Measurements from ENCODE around the gene GLCE.

Gene GLCE

DNA sequence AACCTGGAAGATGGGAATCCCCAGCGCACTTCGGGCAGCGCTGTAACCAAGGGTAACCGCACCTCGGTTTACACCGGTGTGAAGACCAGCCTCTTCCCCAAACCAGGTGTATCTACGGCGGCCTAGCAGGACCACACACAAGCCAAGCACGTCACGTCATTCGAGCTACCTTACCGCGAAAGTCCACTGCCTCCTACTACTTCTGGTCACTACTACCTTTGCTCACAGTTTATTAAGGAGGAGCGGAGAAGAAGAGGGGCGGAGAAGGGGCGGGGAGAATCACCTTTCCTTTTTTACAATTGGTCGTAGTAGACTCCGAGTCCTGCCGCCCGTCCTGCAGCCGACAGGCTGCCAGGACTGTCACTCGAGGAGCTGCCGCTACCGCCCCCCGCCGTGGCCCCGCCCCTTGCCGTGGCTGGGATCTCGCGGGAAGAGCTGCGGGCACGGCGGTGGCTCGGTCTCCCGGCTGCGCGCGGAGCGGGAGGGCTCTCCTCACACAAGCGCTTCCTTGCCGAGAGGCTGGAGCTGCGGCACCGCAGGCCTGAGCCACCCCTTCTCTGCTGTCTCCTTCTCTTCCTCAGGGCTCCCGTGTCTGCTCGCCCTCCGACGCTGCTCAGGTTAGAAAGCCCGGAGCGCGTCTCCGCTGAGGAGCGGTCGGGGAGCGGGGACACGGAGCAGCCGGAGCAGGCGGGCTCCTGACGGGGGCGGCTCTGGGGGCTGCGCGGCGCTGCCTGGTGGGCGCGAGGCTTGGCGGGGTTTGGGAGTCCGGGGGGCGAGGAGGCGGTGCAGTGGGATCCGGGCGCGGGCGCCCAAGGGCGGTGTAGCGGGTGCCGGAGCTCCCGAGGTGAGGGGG lies at the start of gene GLCE:
Gene GLCE (plus strand): TSS at position 495 of the 853 bp plus-strand sequence. CDS start 95,172 bp downstream, outside the sequence.
- peak; percentile 85 for DNase-seq (ENCODE audit: low read depth)

DNA sequence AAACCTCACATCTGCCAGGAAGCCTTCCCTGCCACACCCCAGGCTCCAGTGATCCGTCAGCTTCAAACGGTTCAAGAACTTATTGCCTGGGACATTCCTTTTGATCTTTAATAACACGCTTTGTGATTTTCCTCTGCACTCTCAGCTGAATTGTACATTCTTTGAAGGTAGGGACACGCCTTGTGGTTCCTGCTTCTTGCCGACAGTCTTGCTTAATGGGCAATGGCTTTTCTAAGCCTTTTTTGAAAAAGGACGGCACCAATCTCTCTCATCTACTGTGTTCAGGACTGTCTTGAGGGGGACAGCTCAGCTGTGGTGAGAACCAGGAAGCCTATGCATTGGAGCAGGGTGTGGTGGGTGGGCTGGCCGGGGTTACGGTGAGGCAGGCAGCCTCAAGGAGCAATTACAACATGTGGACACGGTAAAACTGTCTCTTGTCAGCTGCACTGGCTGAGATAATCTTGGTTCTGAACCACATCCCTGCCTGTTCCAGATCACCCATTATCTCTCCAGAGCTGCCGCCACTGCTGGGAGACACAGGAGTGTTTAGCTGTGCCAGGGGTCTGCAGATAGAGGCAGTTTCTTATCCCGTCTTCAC lies 46.0 kb upstream of the GLCE start:
- DNase-seq (ENCODE audit: low read depth): no peak

DNA sequence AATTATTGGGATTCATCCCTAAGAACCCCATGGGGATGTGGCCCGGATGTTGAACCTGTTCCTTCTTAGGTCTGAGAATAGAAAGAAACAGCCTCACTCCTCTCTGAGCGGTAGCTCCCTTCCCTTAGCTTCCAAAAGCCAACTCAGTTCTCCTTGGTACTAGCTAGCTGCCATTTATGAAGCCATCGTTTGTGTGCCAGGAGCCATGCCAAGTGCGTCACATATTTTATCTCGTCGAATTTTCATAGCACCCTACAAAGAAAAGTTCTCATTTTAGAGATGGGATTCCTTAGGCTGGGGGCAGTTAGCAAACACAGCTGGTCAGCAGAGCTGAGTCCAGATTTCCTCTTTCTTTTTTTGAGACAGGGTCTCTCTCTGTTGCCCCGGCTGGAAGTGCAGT lies 45.4 kb upstream of the GLCE start:
- DNase-seq (ENCODE audit: low read depth): no peak

DNA sequence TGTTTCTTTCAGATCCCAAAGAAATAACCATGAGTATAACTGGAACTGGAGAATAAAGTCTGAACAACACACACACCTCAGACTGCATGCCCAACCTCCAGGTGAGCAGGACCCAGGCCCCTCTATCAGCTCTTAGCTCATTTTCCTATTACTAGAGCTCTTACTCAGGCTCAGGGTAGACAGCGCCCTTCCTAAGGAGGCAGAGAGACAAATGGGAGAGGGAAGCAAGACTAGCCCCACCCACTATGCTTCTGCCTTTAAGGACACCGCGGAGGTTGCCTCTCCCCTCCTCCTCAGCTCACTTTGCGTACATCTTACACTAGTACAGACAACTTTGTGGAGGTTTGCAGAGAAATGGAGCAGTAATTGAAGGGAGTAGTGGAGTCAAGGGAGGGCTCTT lies 44.0 kb upstream of the GLCE start:
- DNase-seq (ENCODE audit: low read depth): no peak

DNA sequence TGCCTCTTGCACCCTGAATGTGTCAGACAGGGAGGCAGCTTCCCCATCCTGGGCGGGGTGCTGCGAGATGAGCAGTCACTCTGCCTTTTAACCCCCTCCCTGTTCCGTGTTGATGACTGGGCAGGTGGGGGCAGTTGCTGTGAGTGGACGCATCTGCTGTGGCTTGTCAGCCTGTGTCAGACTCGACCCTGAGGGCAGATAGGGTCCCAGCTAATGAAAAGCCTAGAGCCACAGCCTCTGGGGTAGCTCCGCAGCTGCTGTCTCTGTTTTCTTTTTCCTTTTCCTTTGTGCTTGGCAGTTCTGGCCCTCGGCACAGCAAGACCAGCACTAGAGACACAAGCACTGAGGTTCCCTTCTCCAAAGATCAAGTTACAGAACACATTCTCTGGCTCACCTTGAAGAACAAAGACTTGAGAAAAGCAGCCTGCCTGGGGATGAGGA lies 43.0 kb upstream of the GLCE start:
- DNase-seq (ENCODE audit: low read depth): no peak

DNA sequence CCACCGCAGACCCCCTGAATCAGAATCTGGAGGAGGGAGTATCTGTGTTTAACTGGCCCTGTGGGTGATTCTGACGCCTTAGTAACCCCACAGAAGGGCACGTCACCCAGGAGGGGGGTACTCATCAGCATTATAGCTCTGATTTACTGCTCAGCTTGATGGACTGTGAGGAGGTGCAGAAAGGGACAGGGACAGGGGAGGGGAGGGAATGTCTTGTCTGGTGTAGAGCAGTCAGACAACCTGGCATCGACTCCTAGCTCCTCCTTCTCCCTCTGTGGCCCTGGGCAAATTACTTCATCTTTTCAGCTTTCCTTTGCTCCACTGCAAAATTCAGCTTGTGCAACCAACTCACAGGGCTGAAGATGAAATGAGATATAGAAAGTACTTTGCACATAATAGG lies 42.3 kb upstream of the GLCE start:
- DNase-seq (ENCODE audit: low read depth): no peak

DNA sequence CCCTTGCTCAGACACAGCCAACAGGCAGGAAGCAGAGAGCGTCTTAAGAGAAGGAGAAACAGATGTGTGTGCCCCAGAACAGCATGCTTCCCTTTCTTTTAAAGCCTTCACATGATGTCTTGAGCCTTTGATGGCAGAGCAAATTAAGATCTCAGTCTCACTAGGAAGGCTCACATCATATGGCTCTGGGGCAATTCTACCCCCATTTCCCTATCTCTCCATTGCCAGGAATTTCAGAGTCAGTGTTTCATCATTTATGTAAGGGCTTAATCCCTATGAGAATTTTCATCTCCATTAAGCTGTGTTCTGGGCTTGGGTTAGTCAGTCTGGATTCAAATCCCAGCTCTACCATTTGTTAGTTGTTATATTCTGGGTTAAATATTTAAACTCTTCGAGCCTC lies 41.4 kb upstream of the GLCE start:
- no peak for DNase-seq (ENCODE audit: low read depth)

DNA sequence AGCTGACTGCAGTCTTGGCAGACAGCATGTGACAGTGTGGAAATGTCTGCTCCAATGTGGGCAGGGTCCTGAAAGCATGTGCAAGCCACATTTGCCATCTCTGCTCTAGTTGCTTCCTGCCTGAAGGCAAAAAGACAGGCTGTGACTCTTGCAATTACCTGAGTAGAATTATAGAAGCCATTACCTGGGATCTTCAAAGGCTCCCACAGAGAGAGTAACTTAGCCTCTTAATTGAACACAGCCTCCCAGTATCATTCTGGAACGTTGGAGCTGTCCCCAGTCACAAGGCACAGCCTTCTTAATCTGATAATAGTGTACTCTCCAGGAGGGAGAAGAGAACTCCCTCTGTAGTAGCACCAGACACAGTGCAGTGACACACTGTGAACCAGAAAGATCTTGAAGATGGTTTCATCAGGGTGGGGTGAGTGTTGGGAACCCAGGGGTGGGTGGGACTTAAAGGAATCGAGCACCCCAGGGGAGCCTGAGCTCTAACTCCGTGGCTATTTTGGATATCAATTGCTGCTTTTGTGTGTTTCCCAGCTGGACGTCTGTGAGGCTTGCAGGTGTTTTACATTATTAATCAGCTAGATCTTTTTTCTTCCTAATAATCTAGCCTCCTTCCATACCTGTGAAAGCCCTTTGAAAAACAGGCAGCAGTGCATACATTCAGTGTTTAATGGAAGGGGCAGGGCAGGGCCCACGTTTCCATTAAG lies 40.6 kb upstream of the GLCE start:
- DNase-seq (ENCODE audit: low read depth): no peak

DNA sequence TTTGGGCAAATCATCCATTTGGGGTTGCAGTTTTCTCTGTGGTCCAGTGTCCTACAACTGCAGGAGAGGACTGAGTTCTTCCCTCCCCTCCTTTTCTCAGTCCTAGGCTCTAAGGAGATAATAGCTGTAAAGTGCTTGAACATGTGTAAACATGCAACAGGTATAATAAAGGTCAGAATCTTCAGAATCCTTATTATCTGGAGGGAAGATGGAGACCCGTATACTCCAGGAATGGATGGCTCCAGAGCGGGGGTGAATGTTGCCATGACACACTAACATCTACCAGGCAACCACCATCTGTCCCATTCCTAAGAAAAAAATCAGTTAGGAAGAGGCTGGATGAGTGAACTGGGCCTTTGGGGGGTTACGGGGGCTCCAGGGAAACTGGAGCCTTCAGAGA lies 39.7 kb upstream of the GLCE start:
- DNase-seq (ENCODE audit: low read depth): no peak

DNA sequence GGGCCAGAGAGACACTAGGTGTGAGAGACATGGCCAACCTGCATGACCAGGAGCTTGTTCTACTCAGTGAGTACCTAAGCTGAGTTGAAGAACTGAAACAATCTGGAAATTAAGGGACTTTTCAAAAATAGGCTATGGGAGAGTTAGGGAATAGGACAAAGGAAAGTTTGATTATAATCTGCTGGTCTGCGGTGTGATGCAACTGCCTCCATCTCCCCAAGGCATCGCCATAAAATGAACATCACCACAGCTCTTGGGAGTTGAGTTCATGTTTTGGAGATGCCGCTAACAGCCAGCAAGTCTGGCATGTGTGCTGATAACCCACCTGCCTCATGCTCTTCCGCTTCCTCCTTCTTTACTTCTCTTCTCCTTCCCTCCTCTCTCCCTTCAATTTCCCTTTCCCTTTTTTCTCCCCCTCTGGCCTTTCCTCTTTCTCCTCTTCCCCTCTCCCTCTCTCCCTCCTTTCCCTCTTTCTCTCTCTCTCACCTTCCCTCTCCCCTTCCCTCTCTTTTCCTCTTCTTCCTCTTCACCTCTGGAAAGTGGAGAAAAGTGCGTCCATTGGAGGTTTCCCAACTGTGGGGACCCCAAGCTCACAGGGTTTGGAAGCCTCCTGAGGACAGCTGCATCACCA lies 39.1 kb upstream of the GLCE start:
- no peak for DNase-seq (ENCODE audit: low read depth)

DNA sequence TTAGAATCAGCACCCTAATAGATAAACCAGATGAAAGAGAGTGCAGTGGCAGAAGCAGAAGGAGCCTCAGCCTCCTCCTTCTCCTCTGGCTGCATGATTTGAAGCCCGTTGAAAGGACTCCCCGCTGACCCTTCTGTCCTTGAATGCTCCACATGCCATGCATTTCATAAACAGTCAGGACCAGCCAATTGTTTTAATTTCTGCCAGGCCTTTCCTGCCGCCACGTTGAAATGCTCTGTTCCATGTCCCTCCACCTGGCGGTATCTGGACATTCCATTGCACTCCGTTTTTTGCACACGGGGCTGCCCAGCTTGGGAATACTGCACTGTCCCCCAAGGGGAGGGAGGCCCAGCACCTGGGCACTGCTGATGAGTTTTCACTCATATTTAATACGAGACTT lies 35.2 kb upstream of the GLCE start:
- DNase-seq (ENCODE audit: low read depth): no peak

DNA sequence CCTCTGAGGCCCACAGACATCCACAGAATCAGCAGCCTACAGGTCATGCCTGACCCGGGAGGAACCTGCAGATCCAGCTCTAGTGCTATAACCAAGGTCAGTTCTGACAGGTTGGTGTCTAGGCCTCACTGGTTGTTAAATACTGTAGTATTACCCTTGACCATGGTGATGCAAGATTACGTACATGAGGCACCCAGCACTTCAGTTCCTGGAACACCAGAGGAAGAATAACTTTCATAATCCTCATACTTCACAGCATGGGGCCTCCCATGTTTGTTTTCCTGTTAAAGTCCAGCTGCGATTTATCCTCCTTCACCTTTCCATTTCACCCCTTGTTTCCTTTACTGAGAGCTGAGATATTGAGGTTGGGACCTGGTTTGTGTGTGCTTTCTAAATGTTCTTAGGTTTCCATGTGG lies 34.4 kb upstream of the GLCE start:
- no peak for DNase-seq (ENCODE audit: low read depth)

DNA sequence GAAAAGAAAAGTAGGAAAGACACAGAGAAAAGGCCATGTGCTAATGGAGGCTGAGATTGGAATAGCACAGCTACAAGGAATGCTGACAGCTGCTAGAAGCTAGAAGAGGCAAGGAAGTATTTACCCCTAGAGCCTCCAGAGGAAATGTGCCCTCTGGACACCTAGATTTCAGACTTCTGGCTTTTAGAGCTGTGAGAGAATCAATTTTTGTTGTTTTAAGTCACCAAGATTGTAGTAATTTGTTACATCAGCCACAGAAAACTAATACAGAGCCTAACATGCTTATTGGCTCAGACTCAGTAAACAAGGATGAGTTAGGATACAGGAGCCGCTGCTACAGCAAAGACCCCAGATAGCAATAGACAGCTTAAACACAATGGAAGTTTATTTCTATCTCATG lies 33.1 kb upstream of the GLCE start:
- DNase-seq (ENCODE audit: low read depth): no peak

DNA sequence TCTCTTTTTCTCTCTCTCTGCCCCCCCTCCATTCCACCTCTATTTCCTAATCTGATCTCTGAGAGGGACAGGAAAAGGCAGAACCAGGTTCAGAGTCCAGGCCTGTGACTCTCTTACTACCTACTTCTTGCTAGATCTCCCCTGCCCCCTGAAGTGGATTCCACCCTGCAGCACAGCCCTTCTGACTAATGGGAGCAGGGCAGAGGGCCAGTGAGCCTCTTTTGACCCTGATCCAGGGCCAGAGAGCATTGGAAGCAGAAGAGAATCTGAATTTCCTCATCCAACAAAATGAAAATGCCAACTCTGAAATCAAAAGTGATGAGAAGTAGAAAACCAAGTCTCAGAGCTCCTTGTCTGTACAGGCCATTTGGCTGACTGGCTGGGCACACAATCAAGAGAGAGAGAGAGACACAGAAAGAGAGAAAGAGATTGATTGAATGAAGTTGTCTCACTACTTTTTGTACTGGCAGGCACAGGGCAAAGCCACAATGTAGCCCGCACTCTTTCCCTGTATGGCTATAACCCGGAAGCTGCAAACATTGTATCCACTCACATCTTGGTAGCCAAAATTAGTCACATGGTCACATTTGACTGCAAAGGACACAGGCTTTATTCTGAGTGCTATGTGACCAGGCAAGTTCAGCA lies 31.6 kb upstream of the GLCE start:
- DNase-seq (ENCODE audit: low read depth): no peak

DNA sequence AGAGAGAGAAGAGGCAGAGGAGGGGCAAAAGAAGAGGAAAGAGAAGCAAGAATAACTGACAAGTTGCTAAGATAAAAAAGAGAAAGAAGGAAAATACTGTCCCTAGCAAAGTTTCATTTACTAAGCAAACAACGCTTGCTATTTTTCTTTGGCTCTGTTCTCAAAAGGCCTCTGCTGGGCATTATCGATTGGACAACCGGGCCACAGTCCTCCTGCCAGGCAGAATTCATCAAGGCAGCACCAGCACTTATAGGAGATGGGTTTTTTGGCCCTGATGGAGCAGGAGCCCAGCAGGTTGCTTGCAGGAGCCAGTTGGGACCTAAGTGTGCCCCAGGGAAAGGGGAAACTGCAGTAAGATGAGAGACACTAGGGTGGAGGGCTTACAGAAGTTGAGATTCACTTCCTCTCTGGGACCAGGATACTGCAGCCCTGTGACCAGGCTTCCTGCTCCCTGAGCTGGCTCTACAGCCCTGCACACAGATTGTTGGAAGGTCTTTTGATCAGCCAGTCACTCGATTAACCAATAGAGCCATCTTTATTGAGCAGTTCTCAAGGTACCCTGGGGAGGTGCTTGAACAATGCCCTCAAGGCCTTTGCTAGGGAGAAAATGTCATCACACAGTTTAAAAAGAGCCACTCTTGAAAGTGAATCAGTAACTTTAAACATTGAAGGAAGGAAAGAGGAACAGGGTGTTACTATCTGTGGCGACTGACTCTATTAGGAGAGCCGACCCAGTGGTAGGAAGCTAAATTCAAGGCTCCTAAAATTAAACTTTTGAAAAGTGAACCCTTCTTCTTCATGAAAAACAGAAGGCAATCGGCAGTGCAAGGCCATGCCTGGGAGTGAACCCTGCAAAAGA lies 28.8 kb upstream of the GLCE start:
- DNase-seq (ENCODE audit: low read depth): no peak

DNA sequence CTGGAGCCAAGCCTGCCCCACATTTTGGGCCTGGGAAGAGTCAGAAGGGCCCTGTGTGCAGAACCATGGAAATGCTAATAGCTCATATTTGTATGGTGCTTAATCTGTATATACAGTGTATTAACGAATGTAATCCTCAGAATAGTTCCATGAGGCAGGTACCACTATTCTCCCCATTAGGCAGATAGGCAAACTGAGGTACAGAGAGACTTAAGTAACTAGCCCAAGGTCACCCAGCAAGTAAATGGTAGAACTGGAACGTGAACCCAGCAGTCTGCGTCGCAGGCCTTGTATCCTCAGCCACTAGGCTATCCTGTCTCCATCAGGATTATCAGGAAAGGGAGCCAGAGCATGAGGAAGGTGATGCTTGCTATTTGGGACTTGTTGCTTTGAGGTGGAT lies 28.0 kb upstream of the GLCE start:
- no peak for DNase-seq (ENCODE audit: low read depth)

DNA sequence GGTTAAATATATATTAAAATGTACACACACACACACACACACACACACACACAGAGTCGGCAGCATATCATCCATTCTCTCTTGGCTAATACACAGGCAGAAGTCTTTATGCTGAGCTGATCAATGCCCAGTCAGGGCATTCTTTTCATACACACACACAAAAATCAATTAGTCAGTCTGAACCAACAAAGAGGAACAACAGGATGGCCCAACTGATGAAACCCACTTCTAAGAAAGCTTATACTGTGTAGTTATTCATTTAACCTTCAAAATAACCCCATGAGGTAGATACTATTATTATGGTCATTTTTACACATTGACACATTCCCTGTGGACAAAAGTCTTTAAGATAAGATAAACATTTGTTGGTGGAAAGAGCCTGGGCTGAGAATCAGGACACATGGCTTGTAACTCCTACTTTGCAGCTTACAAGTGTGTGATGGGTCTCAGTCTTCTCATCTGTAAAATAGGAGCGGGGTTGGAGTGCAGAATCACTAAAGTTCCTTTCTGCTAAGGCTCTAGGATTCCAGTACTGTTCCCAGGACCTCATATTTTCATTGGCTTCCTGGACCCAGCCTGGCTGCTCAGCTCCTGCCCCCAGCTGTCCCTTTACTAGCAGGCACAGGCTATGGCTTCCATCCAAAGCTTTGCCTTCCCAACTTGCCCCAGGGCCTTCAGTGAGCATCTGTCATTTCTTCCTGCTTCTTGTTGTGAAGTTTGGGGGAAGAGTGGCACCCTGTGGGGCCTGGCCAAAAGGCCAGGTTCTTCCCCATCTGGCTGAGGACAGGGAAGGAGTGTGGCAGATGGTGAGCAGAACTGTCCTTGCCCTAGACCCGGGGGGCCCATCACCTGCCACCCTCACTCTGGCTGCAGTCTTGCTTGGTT lies 27.2 kb upstream of the GLCE start:
- DNase-seq (ENCODE audit: low read depth): no peak

DNA sequence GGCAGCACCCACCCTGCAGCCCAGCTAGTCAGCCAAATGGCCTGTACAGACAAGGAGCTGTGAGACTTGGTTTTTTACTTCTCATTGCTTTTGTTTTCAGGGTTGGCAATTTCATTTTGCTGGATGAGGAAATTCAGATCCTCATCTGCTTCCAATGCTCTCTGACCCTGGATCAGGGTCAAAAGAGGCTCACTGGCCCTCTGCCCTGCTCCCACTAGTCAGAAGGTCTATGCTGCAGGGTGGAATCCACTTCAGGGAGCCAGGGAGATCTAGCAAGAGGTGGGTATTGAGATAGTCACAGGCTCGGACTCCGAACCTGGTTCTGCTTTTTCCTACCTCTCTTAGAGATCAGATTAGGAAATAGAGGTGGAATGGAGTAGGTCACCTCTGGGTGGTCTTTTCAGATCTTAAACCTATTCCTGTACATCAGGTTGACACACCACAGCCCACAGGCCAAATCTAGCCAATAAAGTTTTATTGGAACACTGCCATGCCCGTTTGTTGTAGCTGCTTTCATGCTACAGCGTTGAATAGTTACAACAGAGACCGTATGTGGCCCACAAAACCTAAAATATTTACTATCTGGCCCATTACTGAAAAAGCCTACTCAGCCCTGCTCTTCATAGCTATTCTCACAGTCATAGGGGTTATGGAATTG lies 26.4 kb upstream of the GLCE start:
- no peak for DNase-seq (ENCODE audit: low read depth)

DNA sequence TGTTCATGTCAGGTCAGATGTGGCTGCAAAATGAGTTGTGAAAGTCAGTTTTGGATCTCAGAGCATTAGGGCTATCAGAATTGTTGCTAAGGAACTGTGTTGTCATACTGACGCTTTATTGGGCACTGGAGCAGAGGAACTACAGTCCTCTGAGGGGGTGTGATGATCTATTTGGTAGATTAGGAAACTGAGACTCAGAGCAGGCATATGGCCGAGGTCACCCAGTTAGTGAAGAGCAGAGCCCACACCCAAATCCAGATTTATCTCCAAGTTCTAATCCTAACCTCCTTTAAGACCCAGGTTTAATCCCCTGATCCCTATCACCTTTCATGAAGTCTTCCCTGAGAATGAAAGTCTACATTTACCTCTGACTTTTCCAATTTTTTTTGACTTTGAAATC lies 25.6 kb upstream of the GLCE start:
- no peak for DNase-seq (ENCODE audit: low read depth)

DNA sequence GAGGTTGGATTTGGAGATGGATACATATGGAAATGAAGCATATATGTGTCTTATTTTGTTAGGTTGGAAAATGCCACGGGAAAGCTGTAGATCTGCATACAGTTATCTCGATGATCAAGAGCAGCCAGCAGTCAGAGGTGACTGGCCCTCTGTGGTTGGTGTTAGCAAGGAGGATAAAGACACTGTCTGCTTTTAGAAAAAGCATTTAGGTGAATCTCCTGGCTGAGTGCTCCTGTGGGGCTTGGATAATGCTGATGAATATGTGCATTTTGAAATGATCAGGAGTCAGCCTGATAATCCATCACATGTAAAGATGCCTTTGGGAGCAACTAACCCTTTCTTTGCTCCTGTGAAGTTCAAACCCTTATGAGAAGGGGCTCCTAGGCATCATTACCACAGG lies 24.9 kb upstream of the GLCE start:
- no peak for DNase-seq (ENCODE audit: low read depth)
